GM12891 (cell line): ENCODE data around the gene KCNIP1.

Experiments used
- PAX5 ChIP-seq: IDR thresholded peaks from 2 replicates; pipeline ENCODE4 v1.6.1; 2011; ENCODE audit warnings: low read length, moderate library complexity, mild to moderate bottlenecking; ENCODE audit not compliant: insufficient read depth, severe bottlenecking
- POLR2A ChIP-seq: IDR thresholded peaks from 2 replicates; pipeline ENCODE4 v1.6.1; 2011; ENCODE audit warnings: low read depth, low read length, control low read depth
- POLR2AphosphoS5 ChIP-seq: IDR thresholded peaks from 2 replicates; pipeline ENCODE4 v1.6.1; 2011; ENCODE audit warnings: low read depth, low read length, control low read depth
- POU2F2 ChIP-seq: IDR thresholded peaks from 2 replicates; pipeline ENCODE4 v1.6.1; 2011; ENCODE audit warnings: low read depth, mild to moderate bottlenecking, control low read depth, low read length, moderate library complexity
- SPI1 ChIP-seq: IDR thresholded peaks from 2 replicates; pipeline ENCODE4 v1.6.1; 2011; ENCODE audit warnings: low read depth, low read length, control low read depth
- TAF1 ChIP-seq: IDR thresholded peaks from 2 replicates; pipeline ENCODE4 v1.6.1; 2011; ENCODE audit warnings: low read depth, low read length, control low read depth

DNA sequence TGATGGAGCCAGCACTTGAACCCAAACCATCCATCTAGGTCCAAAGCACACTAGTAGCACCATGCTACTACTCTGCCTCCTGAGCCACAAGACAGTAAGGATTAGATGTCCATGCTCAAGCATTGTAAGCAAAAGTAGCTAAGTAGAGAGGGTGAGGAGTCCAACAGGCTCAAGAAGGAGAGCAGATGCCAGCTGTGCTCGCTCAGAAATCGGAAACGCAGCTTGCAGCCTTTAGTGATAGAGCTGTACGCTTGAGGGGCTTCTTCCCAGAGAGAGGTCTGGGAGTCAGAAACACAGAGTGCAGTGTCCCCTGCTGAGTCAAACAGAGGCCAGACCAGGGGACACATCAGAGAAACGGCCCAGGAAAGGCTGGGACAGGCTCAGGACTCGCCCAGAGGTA lies 247.0 kb downstream of the KCNIP1 start:
- no peak for TF ChIP-seq POLR2A
- no peak for TF ChIP-seq POLR2AphosphoS5
- no peak for TF ChIP-seq TAF1
- TF ChIP-seq POU2F2, result no peak
- TF ChIP-seq SPI1, result no peak
- no peak for TF ChIP-seq PAX5
